DMS153 treated with DMSO at 0.1 percent for 48 hours (cell line): ENCODE results near the gene LY86.

Source experiments
- DNase-seq: peaks from one replicate; lab custom pipeline; 2025; ENCODE audit not compliant: unreplicated experiment; lab: John Stamatoyannopoulos, UW

Gene LY86

DNA sequence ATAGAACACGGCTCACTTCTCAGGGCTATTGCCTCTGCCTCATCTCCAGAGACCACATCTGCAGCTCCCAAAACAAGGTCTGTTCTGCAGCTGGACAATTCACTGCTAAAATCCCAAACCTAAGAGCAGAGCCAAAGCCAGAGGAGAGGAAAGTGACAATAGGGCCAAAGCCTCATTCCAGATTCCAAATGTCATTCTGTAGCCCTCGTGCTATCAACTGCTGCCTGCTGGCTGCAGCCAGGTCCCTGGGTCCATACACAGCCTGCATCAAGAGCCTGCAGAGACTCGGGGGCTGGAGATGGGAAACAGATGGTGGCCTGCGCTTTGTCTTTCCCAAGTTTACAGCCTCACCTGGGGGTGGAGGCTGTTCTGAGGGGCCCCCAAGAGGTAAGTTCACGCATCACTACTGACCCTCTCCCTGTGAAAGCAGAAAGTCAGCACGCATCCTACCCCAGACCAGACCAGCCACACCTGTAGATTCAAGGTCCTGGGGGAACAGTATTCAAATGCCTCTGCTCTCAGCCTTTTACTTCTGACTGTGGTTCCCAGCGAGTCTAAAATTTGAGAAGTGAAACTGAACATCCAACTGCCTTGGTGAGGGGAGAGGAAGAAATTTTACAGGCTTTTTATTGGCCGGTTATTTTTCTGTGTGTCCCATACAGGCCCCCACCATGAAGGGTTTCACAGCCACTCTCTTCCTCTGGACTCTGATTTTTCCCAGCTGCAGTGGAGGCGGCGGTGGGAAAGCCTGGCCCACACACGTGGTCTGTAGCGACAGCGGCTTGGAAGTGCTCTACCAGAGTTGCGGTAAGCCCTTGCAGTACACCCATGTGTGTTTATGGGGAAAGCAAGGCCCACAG lies at the start of gene LY86:
Gene LY86, plus strand, starts transcription at position 657 of the 860 bp plus-strand sequence. Its CDS starts 15 bp downstream, at position 672.
- DNase-seq = no peak

DNA sequence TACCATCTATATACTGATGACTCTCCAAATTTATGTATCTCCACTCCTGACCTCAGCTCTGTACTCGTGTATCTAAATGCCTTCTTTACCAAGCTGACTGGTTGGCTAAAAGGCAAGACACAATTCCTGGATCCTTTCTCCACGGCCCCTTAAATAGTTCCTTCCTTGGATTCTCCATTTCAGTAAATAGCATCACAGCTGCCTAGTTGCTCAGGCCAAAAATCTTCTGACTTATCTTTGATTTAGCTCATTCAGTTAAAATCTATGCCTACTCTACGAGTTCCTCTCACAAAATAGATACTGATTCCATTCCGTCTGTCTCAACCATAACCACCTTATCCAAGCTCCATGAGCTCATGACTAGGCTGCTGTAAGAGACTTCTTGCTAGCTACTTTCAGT lies 49.5 kb upstream of the LY86 start:
- no peak for DNase-seq

DNA sequence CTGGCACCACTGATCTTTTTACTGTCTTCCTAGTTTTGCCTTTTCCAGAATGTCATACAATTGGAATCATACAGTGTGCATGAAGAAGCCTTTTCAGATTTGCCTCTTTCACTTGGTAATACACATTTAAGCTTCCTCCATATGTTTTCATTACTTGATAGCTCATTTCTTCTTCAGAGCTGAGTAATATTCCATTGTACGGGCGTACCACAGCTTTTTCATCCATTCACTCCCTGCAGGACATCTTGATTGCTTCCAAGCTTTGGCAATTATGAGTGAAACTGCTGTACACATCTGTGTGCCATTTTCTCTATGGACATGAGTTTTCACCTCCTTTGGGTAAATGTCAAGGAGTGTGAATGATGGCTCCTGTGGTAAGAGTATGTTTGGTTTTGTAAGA lies 46.2 kb upstream of the LY86 start:
- DNase-seq = no peak

DNA sequence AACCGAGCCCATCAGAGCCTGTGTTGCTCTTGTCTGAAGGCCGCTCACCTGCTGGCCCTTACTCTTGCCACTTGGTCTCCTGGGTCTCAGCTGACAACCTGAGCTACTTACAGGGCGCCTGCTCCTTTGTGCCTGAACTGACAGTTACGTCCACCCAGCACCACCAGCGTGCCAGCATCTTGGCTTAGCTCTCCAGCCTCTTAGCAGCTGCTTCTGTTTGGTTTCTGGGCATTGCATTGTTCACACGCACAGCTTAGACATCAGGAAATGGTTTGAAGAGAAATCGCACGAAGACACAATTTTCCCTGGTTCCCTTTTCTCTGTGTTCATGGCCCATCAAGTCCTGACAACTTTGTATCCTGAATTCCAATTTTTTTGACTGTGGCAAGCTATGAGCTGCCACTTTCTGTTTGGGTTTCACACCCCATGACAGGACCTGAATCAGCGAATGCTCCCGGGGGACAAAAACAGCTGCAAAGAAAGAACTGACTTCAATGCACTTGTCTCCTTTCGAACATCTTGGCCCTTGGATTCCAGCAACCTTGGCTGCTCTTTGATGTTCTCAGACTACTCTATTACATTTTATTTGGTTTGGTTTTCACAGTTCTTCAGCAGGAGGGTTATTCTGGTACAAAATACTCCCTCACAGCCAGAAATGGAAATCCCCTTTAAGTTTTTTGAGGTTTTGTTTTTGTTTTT lies 45.2 kb upstream of the LY86 start:
- DNase-seq = no peak

DNA sequence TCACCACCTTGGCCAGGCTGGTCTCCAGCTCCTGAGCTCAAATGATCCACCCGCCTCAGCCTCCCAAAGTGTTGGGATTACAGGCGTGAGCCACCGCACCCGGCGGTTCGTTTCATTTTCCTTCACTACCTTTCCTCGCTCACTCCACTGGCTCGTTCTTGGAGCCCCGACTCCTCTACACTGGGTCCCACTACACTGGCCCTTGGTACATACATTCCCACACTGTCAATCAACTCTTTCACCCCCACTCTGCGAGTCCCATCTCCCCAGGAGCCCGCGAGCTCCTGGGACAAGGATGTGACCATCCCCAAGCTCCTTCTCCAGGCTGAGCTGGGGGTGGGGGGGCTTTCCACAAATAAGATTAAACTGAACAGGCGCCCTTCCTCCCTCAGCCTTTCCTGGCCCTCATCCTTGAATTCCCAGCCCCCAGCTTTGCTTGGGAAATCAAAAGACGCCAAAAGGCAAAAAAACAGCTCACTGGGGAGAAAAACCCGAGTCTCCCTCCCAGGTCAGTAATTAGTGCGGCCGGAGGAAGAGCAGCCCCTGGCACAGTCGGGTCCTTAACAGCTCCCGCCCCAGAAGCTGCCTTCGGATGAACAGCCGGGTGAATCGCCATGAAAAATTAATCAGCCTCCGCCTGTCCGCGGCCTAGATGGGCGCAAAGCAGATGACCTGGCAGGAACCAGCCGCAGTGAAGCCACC lies 42.8 kb upstream of the LY86 start:
- no peak for DNase-seq

DNA sequence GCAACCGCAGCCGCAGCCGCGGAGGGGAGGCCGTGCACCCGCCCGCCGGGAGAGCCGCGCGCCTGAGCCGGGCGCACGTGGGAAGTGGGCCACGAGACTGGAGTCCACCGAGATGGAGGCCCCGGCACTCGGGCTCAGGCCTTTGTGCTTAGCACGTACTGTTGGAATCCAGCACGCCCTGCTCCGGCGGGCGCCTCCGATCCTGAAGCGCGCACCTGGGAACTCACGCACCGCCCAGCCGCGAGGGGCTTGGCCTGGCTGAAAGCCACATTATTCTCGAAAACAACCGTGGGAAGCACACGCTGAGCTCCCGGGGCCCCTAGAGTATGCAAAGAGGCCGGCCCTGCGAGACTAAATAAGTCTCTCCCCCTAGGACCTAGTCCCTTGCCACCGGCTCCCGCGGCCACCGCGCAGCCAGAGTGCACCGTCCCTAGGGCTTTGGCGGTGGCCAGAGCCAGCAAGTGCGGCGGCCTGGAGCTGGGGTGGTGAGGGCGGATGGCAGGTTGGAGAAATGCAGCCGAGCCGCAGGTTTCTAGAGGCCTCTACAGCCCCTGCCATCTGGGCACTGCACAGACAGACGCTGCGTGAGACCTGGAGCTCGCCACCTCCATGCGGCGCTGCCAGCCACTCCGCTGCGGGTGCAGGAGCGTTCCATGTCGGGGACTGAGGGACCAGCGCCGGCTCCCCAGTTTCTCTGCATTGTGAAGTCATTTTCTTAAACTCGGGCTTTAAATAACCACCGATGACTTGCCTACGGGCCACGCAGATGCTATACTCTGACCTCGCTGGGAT lies 42.0 kb upstream of the LY86 start:
- no peak for DNase-seq

DNA sequence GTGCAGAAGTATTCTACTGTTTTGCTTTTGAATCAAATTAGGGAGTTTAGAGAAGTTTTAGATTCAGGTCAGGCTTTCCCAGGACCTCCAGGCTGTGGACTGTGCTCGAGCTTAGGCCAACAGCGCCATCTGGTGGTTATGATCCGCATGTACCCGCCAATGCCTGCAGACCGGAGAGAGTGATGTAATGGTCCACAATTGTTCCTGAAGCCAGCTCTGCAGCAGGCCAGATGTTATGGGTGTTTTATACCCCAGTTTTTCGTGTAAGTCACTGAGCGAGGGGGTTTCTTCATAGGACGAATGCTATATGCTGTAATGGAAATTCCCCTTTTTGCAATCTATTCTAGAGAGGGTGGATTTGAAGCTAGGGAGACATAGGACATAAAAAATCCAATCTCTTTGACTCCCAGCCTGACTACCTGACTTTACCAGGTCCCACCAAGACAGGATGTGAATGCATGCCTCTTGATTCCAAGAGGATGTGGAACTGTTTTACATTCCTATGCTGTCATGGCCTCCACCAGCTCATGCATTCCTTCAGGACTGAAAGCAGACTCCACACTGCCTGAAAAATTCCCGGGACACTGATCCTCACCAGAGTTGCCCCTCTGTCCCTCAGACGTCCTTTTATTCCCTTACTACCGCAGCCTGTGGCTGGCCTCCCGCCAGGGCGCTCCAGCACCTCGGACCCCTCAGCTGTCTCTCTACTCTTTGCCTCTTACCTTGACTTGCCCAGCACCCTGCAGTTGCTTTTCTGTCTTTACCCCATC lies 41.2 kb upstream of the LY86 start:
- DNase-seq = peak; percentile 67

DNA sequence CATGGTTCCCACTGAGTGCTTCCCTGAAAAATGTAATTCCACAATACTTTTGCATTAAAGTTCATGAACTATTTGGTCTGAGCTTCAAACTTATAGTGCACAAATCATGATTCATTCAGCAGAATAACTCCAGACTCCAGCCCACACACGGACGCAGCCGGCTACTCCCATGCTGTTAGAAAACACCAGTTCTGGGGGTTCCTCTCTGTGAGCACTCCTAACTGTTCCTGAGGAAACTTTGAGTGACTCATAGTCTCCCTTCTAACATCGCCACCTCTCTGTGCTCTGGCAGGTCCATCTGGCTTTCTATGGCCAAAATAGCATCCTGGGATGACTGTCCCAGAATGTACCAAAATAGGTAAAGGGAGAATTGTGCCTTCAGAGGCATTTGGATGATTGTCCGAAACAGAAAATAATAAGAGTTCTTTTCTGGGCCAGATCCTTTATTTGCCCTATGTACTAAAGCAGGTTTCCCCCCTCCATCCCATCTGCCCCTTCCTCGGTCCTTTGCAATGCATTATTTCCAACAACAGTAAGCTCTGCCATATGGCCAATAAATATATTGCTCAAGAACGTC lies 32.3 kb upstream of the LY86 start:
- DNase-seq = no peak

DNA sequence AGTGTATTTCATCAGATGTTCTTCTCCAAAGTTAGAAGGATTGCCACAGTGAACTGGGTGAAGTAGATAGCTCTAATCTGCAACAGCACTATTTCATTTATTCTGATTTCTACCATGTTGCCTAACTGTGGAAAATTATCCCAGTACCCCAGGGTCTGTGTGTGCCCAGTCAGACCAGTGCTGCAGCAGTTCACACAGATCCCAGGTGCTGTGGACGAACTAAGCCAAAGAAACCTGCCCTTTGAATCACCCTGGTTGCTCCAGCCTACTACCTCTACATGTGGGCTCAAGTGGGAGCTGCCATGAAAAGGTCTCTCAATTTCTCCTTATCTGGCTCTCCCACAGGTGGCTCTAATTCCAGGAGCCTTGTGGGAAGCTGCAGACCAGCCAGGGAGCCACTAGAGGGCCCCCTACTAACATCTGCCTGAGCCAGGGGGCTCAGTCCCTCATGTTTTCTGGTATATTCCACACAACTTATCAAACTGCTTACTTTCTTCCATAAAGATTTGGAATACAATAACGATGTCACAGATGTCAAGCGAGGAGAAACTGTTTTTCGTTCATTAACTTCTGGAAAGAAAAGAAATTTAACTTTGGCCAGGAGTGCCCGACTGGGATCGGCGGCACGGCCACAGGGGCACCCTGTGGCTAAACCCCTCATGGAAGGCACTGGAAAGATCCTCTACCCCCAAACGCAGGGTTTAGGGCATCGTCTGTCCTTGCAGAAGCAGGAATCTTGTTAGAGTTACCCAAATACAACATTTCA lies 31.6 kb upstream of the LY86 start:
- no peak for DNase-seq

DNA sequence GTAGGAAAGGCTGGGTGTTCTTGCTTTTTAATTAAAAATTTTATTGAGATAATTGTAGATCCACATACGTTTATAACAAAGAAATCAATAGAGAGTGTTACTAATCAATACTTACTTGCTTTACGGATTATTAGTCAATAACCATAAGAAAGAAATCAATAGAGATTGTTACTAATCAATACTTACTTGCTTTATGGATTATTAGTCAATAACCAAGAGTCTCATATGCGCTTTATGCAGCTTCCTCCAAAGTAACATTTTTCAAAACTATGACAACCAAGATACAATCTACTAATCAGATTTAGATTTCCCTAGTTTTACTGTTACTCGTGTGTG lies 31.0 kb upstream of the LY86 start:
- no peak for DNase-seq

DNA sequence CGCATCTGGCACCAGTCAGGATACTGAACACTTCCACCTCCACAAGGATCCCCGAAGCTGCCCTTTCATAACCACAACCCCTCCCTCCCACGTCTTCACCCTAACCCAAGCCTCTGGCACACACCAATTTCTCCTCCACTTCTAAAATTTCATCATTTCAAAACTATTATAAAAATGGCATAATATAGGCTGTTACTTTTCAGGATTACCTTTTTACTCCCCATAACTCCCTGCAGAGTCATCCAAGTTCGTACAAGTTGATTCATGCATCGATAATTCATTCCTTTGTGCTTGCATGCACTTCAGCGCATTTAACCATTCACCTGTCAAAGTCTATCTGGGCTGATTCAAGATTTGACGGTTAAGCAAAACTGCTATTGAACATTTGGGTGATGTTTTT lies 30.6 kb upstream of the LY86 start:
- no peak for DNase-seq

DNA sequence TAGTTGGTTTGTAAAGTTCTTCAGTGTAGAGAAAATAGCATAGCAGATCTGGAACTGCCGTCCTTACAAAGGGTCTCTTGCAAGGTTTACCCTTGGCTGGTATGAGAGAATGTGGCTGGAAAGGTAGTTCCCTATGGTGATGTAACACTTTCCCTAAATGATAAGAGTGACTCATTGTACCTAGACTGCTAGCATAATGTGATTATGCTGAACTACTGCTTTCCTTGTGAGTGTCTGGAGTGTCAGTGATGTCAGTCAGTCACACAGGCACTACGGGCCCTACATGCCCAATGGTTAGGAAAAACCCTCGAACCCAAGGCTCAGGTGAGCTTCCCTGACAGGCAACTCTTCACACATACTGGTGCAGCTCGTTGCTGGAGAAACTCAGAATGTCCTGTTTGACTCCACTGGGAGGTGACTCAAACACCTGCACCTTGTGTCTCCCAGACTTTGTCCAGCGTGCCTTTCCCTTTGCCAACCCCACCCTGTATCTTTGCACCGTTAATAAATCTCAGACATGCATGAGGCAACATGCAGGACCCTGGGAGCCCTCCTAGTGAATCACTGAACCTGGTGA lies 28.4 kb upstream of the LY86 start:
- no peak for DNase-seq

DNA sequence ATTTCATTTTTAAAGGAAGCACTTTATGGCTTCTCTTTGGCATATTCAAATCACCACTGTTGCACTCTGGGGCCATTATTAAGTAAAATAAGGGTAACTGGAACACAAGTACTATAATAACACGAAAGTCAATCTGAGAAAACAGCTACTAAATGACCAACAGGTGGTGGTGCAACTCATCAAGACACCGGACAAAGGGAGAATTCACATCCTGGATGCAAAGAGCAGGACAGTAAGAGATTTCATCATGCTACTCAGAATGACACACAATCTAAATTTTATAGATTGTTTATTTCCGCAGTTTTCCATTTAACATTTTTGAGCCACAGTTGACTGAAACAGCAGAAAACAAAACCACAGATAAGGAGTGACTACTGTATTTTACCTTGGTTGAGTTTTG lies 27.6 kb upstream of the LY86 start:
- DNase-seq = no peak

DNA sequence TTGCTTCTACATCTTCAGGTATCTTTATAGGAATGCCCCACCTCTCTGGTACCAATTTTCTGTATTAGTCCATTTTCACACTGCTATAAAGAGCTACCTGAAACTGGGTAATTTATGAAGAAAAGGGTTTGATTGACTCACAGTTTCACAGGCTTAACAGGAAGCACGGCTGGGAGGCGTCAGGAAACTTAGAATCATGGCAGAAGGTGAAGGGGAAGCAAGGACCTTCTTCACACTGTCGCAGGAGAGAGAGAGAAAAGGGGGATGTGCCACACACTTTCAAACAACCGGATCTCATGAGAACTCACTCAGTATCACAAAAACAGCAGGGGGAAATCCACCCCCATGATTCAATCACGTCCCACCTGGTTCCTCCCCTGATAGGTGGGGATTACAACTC lies 24.4 kb upstream of the LY86 start:
- no peak for DNase-seq

DNA sequence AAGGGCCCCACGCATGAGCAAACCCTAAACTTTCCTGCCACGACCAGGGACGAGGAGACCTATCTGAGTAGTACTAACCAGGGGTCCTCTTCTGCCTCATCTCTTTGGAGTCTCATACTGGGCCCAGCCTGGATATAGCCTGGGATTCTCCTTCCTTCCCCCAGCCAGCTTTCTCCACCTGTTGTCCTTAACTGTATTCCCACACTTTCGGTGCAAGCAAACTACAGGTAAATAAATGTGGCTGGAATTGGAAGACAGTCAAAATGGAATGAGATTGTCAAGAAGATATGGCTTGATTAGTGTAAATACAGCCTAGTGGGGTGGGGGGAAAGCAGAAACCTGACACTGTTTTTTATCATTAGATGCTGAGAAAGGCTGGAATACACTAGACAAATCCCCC lies 23.5 kb upstream of the LY86 start:
- DNase-seq = no peak

DNA sequence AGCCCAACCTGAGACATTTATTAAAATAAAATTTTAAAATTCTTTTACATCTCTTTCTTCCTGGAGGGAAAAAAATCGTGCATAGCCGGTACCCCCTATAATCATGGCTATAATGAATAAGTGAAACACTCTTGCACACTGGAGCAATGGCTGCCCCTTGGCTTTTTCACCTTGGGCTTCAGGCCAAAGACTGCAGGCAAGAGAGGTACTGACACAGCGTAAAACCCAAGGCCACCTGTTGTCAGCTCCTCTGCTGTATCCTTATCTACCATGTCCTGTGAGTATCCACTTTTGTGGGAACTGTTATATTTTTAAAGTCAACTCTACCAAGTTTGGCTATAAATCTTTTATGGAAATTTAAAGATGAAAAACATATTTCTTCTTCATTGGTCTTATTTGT lies 23.0 kb upstream of the LY86 start:
- no peak for DNase-seq

DNA sequence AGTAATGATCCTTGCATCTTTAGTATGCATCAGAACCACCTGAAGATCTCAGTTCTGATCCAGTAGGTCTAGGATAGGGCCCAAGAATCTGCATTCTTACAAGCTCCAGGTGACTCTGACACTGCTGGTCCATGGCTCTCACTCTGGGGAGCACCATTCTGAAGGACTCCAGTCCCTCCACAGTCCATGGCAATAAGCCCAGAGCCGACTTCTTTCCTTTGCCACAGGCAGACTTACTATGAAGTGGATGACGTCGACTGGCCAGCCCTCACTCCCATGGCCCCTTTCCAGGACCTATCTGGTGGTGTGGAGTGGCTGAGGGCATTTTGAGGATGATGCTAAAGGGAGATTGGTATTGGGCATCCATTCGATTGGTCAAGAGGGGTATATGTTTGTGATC lies 21.8 kb upstream of the LY86 start:
- no peak for DNase-seq

DNA sequence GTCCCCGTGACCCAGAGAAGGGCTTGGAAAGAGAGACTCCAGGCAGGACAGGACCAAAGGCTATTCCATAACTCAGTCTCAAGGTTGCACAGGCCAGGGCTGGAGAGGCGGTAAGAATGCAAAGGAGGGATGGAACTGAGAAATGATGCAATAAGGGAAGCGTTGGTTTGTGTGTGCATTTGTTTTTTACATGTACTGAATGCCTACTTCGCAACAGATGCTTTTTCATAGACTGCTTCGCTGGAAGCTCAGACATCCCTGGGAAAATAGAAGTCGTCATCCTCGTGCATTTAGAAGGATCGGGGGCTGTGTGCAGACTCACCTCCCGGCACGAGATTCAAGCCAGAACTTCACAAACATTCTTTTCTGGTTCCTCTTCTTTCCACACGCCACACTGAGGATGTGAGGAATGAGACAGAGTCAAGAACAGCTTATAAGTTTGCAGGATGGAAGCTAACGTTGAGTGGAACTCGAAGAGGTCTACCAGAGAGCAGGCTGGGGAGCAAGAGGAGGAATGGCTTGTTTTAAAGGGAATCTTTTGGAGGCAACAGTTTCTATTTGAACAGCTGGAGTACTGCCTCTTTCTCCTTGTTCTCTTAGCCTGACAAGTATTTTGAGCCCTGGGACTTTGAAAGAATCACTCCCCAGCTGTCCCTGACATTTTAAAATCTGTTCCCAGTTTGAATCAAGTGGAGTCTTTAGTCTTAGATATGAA lies 19.3 kb upstream of the LY86 start:
- DNase-seq = no peak

DNA sequence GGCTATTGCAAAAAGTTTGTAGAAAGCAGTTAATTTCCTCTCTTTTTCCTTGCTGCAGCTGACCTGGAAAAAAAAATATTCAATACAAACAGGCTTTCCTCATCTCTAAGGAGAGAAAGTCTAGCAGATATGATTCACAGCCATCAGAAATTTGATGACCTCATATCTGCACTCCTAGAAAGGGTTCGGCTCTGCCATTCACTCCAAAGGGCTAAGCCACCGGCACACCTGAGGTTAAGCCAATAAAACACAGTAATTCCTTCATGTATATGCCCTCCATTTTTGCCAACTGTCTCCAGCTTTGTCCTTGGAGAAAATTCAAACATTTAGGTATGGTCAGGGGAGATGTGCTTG lies 18.7 kb upstream of the LY86 start:
- no peak for DNase-seq
